GM13977 (cell line): Measurements from ENCODE around the gene ZSCAN29.

Experiments used
- DNase-seq: peaks from one replicate; pipeline ENCODE4 v3.0.0; 2012; ENCODE audit warnings: low spot score
- in situ Hi-C: fragments of 300-500 bp; cut with MboI; formaldehyde crosslinking; loops from one replicate; pipeline ENCODE4 v1.12.0; 2022; ENCODE audit warnings: low sequenced_read_pairs, low pct_unique_long_range_greater_than_20kb, mixed read lengths, inconsistent platforms; ENCODE audit not compliant: unreplicated experiment
- TF ChIP-seq, protein P1 (sequence below): IDR thresholded peaks from 2 replicates; pipeline ENCODE4 v1.5.1; 2012; ENCODE audit warnings: mild to moderate bottlenecking, control low read depth; ENCODE audit not compliant: insufficient read depth; ENCODE audit errors: extremely low read depth, missing control alignments

The ZSCAN29 gene

DNA sequence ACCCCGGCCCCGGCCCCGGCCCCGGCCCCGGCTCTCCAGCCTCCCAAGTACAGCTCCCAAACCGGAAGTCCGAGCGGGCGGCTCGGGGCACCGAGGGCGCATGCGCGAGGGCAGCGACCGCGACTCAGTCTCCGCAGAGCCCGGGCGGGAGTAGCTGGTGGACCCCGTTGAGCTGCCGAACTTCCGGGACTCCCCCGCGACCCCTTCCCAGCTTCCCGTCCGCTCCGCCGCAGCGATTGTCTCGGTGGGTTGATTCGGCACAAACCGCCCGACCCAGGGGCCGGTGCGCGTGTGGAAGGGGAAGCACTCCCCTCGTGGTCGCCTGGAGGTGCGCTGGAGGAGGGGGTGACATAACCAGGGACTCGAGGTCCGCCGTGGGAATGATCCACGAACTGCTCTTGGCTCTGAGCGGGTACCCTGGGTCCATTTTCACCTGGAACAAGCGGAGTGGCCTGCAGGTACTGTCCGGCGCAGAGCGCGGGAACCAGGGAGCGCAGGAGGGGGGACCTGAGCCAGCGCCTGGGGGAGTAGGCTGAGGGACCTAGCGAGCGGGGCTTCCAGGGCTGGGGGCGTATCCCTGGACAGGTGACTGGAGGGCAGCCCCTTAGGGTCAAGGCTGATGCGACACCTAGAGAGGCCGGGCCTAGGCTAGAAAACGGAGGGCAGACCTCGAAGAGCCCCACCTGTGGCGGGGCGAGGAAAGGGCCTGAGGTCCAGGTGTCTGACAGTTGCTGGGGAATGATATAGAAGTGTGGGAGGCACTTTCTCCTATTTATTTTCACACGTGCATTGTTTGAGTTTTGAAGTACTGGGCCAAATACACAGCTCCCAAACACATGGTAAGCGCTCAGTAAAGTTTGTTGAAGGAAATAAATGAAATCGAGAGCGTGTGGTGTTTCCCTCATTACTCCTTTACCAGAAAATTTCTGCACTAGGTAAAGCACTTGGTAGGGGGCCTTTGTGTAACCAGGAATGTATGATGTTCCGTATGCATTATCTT lies at the start of gene ZSCAN29, which contains the start of gene TUBGCP4:
Gene ZSCAN29 (minus strand): TSS at position 69 of the 1,000 bp plus-strand sequence. CDS start 1,130 bp downstream, outside the sequence.
Gene TUBGCP4 (plus strand): TSS at position 127 of the 1,000 bp plus-strand sequence. CDS start 254 bp downstream, at position 381.
- TF ChIP-seq, protein P1, sequence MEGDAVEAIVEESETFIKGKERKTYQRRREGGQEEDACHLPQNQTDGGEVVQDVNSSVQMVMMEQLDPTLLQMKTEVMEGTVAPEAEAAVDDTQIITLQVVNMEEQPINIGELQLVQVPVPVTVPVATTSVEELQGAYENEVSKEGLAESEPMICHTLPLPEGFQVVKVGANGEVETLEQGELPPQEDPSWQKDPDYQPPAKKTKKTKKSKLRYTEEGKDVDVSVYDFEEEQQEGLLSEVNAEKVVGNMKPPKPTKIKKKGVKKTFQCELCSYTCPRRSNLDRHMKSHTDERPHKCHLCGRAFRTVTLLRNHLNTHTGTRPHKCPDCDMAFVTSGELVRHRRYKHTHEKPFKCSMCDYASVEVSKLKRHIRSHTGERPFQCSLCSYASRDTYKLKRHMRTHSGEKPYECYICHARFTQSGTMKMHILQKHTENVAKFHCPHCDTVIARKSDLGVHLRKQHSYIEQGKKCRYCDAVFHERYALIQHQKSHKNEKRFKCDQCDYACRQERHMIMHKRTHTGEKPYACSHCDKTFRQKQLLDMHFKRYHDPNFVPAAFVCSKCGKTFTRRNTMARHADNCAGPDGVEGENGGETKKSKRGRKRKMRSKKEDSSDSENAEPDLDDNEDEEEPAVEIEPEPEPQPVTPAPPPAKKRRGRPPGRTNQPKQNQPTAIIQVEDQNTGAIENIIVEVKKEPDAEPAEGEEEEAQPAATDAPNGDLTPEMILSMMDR = peak; percentile 55
- DNase-seq = peak; percentile 95
- in situ Hi-C loops = no loop called here

DNA sequence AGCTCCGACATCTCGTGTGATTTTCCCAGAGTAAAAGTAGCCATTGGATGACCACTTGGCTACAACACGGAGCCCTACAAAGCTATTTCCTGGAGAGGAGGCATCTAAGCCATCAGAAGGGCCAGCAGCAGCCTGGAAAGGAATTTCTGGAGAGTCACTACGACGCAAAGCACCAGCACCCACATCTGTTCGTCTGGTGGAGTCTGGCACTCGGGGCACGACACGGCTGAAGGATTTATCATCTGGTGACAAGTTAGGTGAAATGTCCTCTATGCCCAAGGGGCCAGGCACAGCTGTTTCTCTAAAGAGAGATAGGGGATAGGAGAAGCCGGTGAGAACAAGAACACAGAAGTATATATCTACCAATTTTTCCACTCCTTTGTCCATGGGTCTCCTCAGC lies 49.6 kb upstream of the ZSCAN29 start:
- TF ChIP-seq, protein P1 = no peak
- in situ Hi-C loops = no loop called here
- no peak for DNase-seq

DNA sequence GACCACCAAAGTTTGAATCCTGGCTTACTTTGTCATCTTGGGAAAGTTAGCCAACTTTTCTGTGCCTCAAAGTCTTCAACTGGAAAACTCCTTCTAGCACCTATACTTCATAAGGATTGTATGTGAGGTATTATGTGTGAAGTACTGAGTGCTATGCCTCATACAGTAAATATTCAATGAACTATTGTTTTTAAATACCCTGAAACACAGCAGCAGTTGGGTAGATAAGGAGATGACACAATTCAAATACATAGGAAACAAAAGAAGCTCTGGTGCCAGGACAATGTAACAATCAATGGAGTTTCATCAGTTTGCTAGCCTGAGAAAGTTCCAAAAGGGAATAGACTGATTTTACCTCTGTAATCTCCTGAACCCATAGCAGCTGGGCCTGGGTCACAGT lies 43.4 kb upstream of the ZSCAN29 start:
- TF ChIP-seq, protein P1 = no peak
- in situ Hi-C loops = no loop called here
- no peak for DNase-seq

DNA sequence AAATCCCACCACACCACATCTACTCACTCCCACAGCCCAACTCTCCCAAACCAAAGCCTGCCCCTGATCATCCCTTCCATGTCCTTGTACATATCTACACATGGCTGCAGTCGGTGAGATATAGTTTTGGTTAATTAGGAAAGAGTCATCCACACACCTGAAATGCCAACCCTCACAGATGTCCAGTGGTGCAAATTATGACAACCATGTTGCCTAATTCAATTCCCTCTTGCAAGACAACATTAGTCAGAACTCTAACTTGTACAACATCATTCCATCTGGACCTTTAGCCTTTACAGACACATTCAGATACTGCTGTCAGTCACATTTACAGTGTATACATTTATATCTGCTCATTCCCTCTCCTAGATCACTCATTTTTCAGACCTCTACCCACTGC lies 41.3 kb upstream of the ZSCAN29 start:
- DNase-seq = no peak
- TF ChIP-seq, protein P1 = no peak
- in situ Hi-C loops = no loop called here

DNA sequence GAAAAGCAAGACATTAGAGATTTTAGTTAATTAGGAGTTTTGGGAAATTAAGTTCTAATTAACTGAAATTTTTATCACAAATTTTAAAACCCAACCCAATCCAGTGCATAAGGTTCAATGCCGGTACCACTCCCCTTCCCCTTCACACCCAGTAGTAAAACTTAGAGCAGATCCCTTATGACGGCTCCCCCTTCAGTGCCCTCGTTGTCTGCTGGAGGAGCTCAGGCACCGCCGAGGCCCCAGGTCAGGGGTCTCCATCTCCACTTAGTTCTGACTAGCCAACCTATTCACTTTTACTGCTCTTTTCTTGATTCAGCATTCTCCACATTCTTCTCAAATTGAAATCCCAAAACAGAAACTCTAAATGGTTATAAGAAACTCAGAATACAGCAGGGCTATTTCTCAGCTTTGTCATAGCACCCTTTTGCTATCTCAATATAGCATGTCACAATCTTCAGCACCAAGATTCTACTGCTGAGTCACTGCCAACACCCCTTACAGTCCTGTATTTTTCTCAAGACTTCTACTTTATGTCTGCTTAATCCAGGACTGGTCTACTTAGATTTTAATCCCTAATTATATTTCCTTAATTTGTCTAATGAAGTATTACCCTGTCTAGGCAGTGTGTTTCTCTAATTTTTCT lies 39.9 kb upstream of the ZSCAN29 start:
- DNase-seq = no peak
- in situ Hi-C loops = no loop called here
- TF ChIP-seq, protein P1 = no peak

DNA sequence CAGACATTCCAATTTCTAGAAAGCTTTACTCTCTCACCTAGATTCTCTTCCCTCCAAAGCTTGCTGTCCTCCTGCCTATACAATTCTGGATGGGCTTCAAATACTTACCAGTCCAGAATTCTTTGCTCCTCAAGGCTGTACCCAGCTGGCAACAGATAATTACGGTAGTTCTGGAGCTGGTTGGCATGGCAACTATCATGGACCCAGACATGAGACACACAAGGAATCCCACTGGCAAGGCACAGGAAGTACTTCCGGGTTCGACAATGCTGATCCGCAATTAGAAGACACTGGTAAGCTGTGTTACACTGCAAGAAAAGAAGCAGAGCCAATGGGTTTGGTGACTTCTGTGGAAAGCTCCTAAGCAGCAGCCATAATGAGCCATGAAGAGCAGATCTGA lies 37.9 kb upstream of the ZSCAN29 start:
- in situ Hi-C loops = no loop called here
- no peak for DNase-seq
- TF ChIP-seq, protein P1 = no peak
